HepG2 (cell line): ENCODE data around the gene RAB35. TPM values are rescaled to one million over a fixed set of nuclear protein-coding genes. Genes with fewer than 3 reads are reported as not detected.
A peak's percentile ranks its signal among the peaks of the same experiment; 100 is the strongest.

Experiments
- ATF7 ChIP-seq, 2 experiments: fragments of 450-650 bp in 1 of 2; sonication (generic) in 1 of 2; formaldehyde crosslinking in 1 of 2; IDR thresholded peaks; 2 replicates each; pipeline versions ENCODE4 v1.4.0 to v1.6.1; 2016 to 2020; ENCODE audit warnings: antibody characterized with exemption in 1 of 2, mild to moderate bottlenecking in 1 of 2, missing genetic modification reagents in 1 of 2
- DNMT1 ChIP-seq: sonication (generic); formaldehyde crosslinking; IDR thresholded peaks from 2 replicates; pipeline ENCODE4 v1.5.1; 2020; ENCODE audit warnings: mild to moderate bottlenecking, missing genetic modification reagents
- ESRRA ChIP-seq: sonication (generic); formaldehyde crosslinking; IDR thresholded peaks from 2 replicates; pipeline ENCODE4 v1.5.1; 2020; ENCODE audit warnings: mild to moderate bottlenecking, low read depth, missing genetic modification reagents
- ETV6 ChIP-seq: sonication (generic); formaldehyde crosslinking; conservative IDR thresholded peaks from 2 replicates; pipeline ENCODE4 v1.4.0; 2020; ENCODE audit warnings: missing genetic modification reagents
- IKZF1 ChIP-seq: fragments of 450-650 bp; IDR thresholded peaks from 2 replicates; pipeline ENCODE4 v1.7.1; 2016
- KDM2A ChIP-seq: sonication (generic); formaldehyde crosslinking; IDR thresholded peaks from 2 replicates; pipeline ENCODE4 v1.4.0; 2020; ENCODE audit warnings: low read depth, missing genetic modification reagents, borderline replicate concordance
- MED13 ChIP-seq: sonication (generic); formaldehyde crosslinking; IDR thresholded peaks from 2 replicates; pipeline ENCODE4 v1.5.0; 2020; ENCODE audit warnings: missing genetic modification reagents
- MYPOP ChIP-seq: sonication (generic); formaldehyde crosslinking; IDR thresholded peaks from 2 replicates; pipeline ENCODE4 v1.8.1; 2023; ENCODE audit warnings: mild to moderate bottlenecking, moderate library complexity, missing genetic modification reagents
- NR0B2 ChIP-seq: sonication (generic); formaldehyde crosslinking; IDR thresholded peaks from 2 replicates; pipeline ENCODE4 v1.4.0; 2020; ENCODE audit warnings: mild to moderate bottlenecking, missing genetic modification reagents
- RARG ChIP-seq: sonication (generic); formaldehyde crosslinking; IDR thresholded peaks from 2 replicates; pipeline ENCODE4 v1.4.0; 2020; ENCODE audit warnings: low read depth, mild to moderate bottlenecking, missing genetic modification reagents
- RXRB ChIP-seq: IDR thresholded peaks from 2 replicates; pipeline ENCODE4 v1.6.1; 2016; ENCODE audit warnings: borderline replicate concordance, missing genetic modification reagents, missing compliant biosample characterization
- SNAPC2 ChIP-seq: sonication (generic); formaldehyde crosslinking; IDR thresholded peaks from 2 replicates; pipeline ENCODE4 v1.8.1; 2022; ENCODE audit warnings: mild to moderate bottlenecking, missing genetic modification reagents
- SOX6 ChIP-seq, 2 experiments: fragments of 450-650 bp in 1 of 2; sonication (generic) in 1 of 2; formaldehyde crosslinking in 1 of 2; IDR thresholded peaks; 2 replicates each; pipeline versions ENCODE4 v1.4.0 to v1.6.1; 2017 to 2020; ENCODE audit warnings: antibody characterized with exemption in 1 of 2, mild to moderate bottlenecking in 1 of 2, missing genetic modification reagents in 1 of 2
- SRY ChIP-seq: sonication (generic); formaldehyde crosslinking; IDR thresholded peaks from 2 replicates; pipeline ENCODE4 v1.8.0; 2022; ENCODE audit warnings: mild to moderate bottlenecking, missing genetic modification reagents
- TOPORS ChIP-seq: sonication (generic); formaldehyde crosslinking; IDR thresholded peaks from 2 replicates; pipeline ENCODE4 v1.8.0; 2023; ENCODE audit warnings: mild to moderate bottlenecking, missing genetic modification reagents
- ZBTB42 ChIP-seq: sonication (generic); formaldehyde crosslinking; IDR thresholded peaks from 2 replicates; pipeline ENCODE4 v1.5.0; 2020; ENCODE audit warnings: mild to moderate bottlenecking, missing genetic modification reagents
- ZNF441 ChIP-seq: sonication (generic); formaldehyde crosslinking; IDR thresholded peaks from 2 replicates; pipeline ENCODE4 v1.7.0; 2021; ENCODE audit warnings: missing genetic modification reagents, borderline replicate concordance
- ZNF503 ChIP-seq: sonication (generic); formaldehyde crosslinking; IDR thresholded peaks from 2 replicates; pipeline ENCODE4 v1.4.0; 2020; ENCODE audit warnings: missing genetic modification reagents
- ZNF552 ChIP-seq: sonication (generic); formaldehyde crosslinking; IDR thresholded peaks from 2 replicates; pipeline ENCODE4 v1.9.0; 2022; ENCODE audit warnings: missing genetic modification reagents, mild to moderate bottlenecking, borderline replicate concordance
- ZNF740 ChIP-seq: sonication (generic); formaldehyde crosslinking; IDR thresholded peaks from 2 replicates; pipeline ENCODE4 v1.4.0; 2020; ENCODE audit warnings: missing genetic modification reagents
- ZNF777 ChIP-seq: sonication (generic); formaldehyde crosslinking; IDR thresholded peaks from 2 replicates; pipeline ENCODE4 v1.4.0; 2020; ENCODE audit warnings: missing genetic modification reagents
- ZSCAN5A ChIP-seq: sonication (generic); formaldehyde crosslinking; IDR thresholded peaks from 2 replicates; pipeline ENCODE4 v1.8.0; 2022; ENCODE audit warnings: mild to moderate bottlenecking, missing genetic modification reagents, borderline replicate concordance
- polyA plus RNA-seq, 8 experiments: library from polyadenylated mRNA; depleted of rRNA in 3 of 8; stranded (reverse) in 7 of 8; unstranded in 1 of 8; fragments of >200 nt; fragmentation: Illumina TruSeq in 4 of 8; extraction: Trizol in 4 of 8; gene quantifications; 2 replicates each; pipeline versions ENCODE4 v1.2.1 to v1.2.3, GENCODE V29; 2011 to 2016; ENCODE audit warnings: low read depth in 4 of 8, missing spikeins in 1 of 8, mixed read lengths in 1 of 8; ENCODE audit not compliant: insufficient read depth in 1 of 8
- total RNA-seq, 5 experiments: library from RNA; depleted of rRNA; stranded (reverse); fragments of >200 nt; fragmentation: Illumina TruSeq; extraction: Trizol; gene quantifications; 2 replicates each; pipeline ENCODE4 v1.2.3, GENCODE V29; 2016; ENCODE audit warnings: low read depth in 1 of 5

Gene RAB35
- total and polyA plus RNA-seq, 2 of the 13 experiments (the other 11 are each of a cell fraction or from before 2014, with no cell fraction given) = 25.2 to 29.1 TPM

GRCh38 chr12:120116792-120117651 lies 469 bp upstream of the RAB35 start (continued):
- TF ChIP-seq MYPOP (CRISPR knock-in tag) (peak; percentile 89), IKZF1 (no peak), ZNF441 (CRISPR knock-in tag) (peak; percentile 54; the same call in 1 of the 2 replicates), ZNF503 (CRISPR knock-in tag) (peak; percentile 56; the same call in 1 of the 2 replicates), ETV6 (CRISPR knock-in tag) (no peak), ESRRA (CRISPR knock-in tag) (peak; percentile 66; the same call in 1 of the 2 replicates), TOPORS (CRISPR knock-in tag) (peak; percentile 95), SNAPC2 (CRISPR knock-in tag) (0 out of 2 replicates have a peak, but pooled peaks have one; percentile 95), SOX6 (IDR thresholded peaks at IDR 0.05) (no peak), SOX6 (CRISPR knock-in tag; IDR thresholded peaks at IDR 0.05) (peak; percentile 36; the same call in 1 of the 2 replicates), ZBTB42 (CRISPR knock-in tag) (peak; percentile 61; the same call in 1 of the 2 replicates), RARG (no peak), KDM2A (CRISPR knock-in tag) (peak; percentile 87), RXRB (CRISPR knock-in tag) (peak; percentile 37; the same call in 1 of the 2 replicates), NR0B2 (CRISPR knock-in tag) (peak; percentile 93), ZNF552 (CRISPR knock-in tag) (peak; percentile 74), MED13 (CRISPR knock-in tag) (peak; percentile 71), ZNF740 (CRISPR knock-in tag) (0 out of 2 replicates have a peak, but pooled peaks have one; percentile 34), ZSCAN5A (peak; percentile 83; the same call in 1 of the 2 replicates), ZNF777 (CRISPR knock-in tag) (peak; percentile 86), SRY (CRISPR knock-in tag) (peak; percentile 97), ATF7 (IDR thresholded peaks at IDR 0.05) (no peak), ATF7 (CRISPR knock-in tag; IDR thresholded peaks at IDR 0.05) (no peak), DNMT1 (CRISPR knock-in tag) (no peak; the same call in 1 of the 2 replicates)
